ENCODE results near the gene TOX4.
"Not testable (repeated sequence)": the region's sequence is repeated elsewhere in the genome, so short reads cannot be mapped to it uniquely, and the experiment has no call there.

Gene TOX4

DNA sequence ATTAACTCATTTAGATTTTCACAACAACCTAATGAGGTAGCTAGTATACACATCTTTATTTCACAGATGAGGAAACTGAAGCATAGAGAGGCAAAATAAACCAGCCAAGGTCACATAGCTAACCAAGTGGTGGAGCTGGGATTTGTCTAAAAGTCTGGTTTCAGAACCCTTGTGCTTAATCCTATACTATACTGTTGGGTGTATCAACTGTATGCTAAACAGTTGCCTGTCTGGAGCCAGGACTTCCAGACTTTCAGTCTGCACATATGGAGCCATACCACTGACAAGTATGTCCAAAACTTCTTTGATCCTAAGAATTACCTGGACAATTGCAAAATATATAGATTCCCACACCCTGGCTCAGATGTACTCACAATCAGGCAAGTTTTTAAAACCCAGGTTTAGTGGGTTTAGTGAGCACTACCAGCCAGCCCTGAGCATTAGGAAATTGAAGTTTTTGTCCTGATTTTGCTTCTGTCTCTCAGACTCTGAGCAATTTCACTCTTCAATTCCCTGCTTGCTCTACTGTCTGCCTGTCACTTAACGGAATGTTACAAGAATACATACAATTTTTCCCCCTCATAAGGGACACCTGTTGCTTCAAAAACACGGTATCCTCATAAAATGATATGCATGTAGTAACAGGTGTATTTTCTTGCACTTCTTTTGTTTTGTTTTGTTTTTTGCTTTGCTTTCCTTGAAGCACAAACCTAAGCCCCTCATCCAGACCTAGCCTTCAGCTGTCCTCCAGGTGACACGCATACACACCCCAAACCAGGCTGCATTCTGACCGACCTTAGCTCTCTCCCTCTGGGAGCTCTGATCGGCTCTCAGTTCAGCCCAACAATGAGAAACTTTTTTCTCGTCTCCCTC is 58.8 kb downstream of the TOX4 start:
- DNase-seq, result no peak

DNA sequence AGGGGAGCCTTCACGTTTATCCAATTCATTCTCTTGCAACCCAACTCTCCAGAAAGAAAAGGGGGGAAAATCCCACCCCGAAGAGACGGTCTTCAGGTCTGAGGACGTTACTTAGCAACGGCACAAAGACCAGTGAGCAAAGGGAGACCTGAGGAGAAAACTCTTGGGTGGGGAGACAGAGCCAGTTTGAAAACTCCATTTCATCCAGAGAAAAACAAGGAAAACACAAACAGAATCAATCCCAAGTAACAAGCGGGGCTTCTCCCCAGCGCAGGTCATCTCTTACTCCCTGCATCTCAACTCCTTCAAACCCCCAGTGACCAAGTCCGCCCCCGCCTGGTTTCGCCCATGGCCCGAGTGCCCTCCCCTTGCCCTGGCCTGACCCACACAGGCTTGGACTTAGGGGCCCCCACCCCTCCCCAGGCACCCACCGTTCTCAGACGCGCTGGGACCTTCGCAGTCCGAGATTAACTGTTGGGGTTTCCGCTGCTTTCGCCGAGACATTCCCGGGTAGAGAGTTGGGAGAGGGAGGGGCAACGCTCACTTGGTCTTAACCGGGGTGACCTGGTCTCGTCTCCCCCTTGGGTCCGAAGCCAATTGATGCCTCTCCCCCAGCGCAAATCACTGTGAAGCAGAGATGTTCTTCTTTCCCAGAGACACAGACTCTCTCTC is 59.6 kb downstream of the TOX4 start:
- no peak for DNase-seq

DNA sequence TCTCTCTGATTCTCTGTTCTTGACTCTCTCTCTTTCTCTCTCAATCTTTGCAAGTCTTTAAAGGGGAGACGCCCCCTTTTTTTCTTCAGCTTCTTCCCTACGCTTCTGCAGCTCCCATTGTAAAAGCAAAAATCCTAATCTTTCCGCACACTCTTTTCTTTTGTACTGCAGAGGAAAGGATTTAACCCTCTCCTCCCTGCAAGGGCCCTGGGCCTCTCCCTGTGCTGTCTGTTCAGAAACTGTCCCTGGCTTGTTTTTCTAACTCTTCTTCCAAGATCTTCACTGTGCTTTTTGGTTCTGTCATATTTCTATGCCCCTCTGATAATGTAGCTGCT is 60.1 kb downstream of the TOX4 start:
- DNase-seq, result no peak

- no peak for DNase-seq
Observed at GRCh38 chr14:21539189-21539940, 62.4 kb downstream of the TOX4 start.

- no peak for DNase-seq
Observed at GRCh38 chr14:21541413-21542074, 64.5 kb downstream of the TOX4 start.

DNA sequence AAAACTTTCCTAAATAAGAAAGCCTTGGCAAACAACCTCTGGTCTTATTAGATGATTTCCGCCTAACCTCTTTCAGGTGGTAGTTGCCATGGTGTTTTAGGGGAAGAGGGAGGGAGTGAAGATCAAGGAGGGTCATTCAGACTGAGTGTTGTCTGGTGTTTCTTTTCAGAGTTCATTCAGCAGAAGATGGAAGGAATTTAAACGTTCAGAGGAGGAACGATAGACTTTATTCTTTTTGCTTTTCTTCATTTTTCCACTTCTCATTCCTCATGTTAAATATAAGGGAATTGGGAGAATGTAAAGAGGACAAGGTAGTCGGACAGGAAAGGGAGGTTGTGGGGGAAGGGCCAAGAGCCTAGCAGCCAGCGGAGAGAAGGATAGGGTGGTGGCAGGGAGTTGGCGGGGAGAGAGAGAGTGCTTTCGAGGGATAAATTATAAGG is 66.5 kb downstream of the TOX4 start:
- peak; percentile 45 for DNase-seq

GRCh38 chr14:21543963-21544362 is 67.0 kb downstream of the TOX4 start:
- no peak for DNase-seq

- DNase-seq, result not testable (repeated sequence)
Observed at GRCh38 chr14:21544588-21544987, 67.6 kb downstream of the TOX4 start.

Measured in NCI-H446 treated with DMSO at 0.1 percent for 48 hours (cell line).